Inferior parietal cortex (tissue), 1 donor: ENCODE measurements around the gene ARL3.
"Not testable (repeated sequence)": the region's sequence is repeated elsewhere in the genome, so short reads cannot be mapped to it uniquely, and the experiment has no call there.

Experiments
- DNase-seq: peaks from one replicate; pipeline ENCODE4 v3.0.0-alpha.2; 2016; ENCODE audit errors: extremely low spot score

ARL3 gene

GRCh38 chr10:102673819-102674511 lies 40.2 kb downstream of the ARL3 start:
- peak; percentile 74 for DNase-seq

- no peak for DNase-seq
Measured at GRCh38 chr10:102673236-102673818, 40.9 kb downstream of the ARL3 start.

DNA sequence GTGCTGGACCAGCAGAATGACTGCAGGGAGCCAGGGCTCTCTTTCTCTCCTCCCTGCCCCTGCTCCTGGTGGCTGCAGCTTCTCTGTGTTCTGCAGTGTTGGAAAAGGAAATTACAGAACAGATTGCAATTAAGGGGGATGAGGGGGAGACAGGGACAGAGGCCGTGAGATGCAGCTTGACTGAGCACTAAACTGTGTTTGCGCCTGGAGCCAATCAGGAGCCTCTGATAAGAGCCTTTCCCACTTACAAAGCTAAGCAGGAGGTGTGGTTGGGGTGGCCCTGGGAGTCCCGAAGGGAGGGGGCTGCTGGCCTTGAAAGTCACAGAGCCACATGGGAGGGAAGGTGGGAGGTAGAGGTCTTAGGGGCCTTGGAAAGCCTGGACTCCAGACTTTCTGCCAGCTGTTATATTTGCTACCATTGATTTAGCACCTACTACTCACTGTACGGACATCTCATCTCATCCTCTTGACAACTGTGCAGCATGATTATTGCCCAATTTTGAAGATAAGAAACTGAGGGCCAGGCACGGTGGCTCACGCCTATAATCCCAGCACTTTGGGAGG lies 43.2 kb downstream of the ARL3 start:
- no peak for DNase-seq

GRCh38 chr10:102670065-102670670 lies 44.0 kb downstream of the ARL3 start:
- DNase-seq, result no peak

DNA sequence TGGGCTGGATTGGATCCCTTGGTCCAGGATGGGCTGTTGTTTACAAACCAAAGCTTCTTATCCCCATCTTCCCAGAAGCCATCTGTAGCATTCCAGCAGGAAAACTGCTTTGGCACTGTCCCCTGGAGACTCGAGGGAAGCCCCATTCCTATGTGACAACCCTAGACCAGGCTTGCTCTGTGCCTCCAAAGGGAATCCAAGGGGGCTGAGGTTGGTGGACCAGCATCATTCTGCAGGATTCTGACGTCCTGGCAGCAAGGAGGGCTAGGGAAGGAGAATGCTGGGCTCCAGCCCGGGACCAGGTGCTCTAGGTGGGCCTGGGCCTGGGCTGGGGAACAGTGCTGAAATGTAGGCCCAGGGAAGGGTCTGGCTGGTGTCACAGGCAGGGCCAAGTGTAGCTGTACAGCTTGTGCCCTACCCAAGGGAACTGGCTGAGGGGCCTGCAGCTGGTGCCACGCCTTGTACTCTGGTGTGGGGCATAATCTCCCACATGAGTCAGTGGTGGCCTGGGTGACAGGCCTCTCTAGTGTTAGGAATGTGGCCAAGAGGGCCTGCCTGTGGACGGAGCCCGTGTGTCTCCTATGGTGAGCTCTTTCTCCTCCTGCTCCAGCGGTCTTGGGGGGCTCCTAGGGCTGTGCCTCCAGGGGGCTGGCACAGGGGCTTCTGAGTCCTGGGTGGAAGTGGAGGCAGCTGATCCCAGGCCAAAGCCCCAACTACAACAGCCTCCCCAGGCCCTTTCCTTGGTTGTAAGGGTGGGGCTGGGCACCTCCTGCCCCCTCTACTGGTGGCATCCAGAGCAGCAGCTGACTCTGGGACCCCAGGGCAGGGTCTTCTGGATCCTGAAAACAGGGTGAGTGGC lies 44.8 kb downstream of the ARL3 start:
- no peak for DNase-seq

DNA sequence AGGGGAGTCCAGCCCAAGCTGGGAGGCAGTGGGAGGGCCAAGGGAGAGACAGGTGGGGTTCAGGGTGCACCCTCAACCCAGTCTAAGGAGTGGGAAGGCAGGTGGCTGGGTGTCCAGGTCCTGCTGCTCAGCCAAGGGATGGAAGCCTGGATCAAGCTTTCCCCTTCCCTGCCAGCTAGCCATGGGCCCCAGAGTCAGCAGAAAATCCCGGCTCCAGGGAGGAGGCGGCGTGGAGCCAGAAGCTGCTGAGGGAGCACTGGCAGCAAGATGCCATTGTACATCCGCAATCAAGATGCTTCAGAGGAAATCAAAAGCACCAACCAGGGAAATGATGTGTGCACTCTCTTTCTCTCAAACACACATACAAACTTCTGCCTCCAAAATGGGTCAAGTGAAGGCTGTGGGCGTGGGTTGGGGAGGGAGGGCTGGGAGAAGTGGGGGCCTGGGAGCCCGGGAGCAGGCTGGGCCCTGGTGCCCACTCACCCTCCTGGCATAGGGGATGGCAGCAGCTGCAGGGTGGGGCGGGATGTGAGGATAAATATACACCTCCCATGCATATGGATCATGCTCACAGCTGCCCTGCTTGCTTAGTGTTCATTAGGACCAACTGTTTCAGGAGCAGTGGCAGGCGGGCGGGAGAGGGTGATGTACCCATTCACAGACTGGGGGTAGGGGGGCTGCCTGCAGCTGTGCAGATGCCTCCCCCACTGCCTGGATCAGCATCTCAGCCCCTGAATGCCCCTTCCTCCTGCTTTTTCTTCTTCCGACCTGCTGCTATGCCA lies 45.7 kb downstream of the ARL3 start:
- no peak for DNase-seq

- DNase-seq, result not testable (repeated sequence)
Measured at GRCh38 chr10:102667411-102667810, 46.8 kb downstream of the ARL3 start.

GRCh38 chr10:102665904-102666509 lies 48.2 kb downstream of the ARL3 start:
- no peak for DNase-seq

GRCh38 chr10:102661658-102662028 lies 52.6 kb downstream of the ARL3 start:
- DNase-seq, result no peak

GRCh38 chr10:102660888-102661657 lies 53.1 kb downstream of the ARL3 start:
- no peak for DNase-seq

GRCh38 chr10:102658802-102659201 lies 55.4 kb downstream of the ARL3 start:
- no peak for DNase-seq

GRCh38 chr10:102657984-102658724 lies 56.0 kb downstream of the ARL3 start:
- DNase-seq, result no peak

DNA sequence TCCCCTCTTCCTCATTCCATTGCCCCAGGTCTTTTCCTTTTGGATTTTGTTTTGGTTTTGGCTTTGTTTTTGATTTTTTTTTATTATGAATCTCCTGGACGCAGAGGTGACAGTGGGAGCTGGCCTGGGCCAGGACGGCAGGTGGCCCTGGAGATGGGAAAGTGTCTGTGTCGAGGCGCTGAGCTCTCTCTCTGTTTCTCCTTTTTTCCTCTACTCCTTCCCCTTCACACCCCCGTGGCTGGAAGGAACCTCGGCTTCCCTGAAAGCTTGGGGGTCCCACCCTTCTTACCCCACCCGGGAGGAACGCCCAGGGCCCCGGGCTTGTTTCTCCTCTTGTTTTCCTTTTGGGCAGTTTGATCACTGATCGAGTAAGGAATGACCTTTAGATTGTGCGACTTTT lies 56.7 kb downstream of the ARL3 start:
- DNase-seq, result no peak

DNA sequence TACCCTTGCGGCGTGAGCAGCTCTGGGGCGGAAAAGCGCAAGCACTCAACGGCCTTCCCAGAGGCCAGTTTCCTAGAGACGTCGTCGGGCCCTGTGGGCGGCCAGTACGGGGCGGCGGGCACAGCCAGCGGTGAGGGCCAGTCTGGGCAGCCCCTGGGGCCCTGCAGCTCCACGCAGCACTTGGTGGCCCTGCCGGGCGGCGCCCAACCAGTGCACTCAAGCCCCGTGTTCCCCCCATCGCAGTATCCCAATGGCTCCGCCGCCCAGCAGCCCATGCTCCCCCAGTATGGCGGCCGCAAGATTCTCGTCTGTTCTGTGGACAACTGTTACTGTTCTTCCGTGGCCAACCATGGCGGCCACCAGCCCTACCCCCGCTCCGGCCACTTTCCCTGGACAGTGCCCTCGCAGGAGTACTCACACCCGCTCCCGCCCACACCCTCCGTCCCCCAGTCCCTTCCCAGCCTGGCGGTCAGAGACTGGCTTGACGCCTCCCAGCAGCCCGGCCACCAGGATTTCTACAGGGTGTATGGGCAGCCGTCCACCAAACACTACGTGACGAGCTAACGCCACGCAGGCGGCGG lies 57.3 kb downstream of the ARL3 start:
- DNase-seq, result no peak

DNA sequence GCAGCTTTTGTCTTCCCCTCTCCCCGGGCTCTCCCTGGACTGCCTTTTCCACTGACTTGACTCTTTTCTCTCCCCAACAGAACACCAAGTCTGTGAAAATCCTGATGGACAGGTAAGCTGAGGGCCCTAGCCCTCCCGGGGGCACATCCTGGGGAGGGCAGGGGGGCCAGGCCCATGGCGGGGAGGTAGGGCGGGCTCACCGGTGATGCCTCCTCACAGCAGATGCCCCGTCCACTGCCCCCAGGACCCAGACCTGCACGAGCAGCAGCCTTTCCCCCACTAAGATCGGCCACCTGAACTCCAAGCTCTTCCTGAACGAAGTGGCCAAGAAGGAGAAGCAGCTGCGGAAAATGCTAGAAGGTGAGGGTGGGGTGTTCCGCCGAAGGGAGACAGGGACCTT lies 58.2 kb downstream of the ARL3 start:
- DNase-seq, result no peak

- DNase-seq, result no peak
Measured at GRCh38 chr10:102654969-102655368, 59.2 kb downstream of the ARL3 start.

GRCh38 chr10:102654566-102654965 lies 59.6 kb downstream of the ARL3 start:
- no peak for DNase-seq

GRCh38 chr10:102653060-102653459 lies 61.1 kb downstream of the ARL3 start:
- DNase-seq, result no peak
